Panc1 (cell line): ENCODE data around the gene MINDY4B. TPM values are rescaled to one million over a fixed set of nuclear protein-coding genes. Genes with fewer than 3 reads are reported as not detected.

Experiments
- ATAC-seq: fragments of 200-7000 bp; cut with Tn5 transposase; 2 replicates; pipeline ENCODE4 v1.9.1; 2020; ENCODE audit warnings: mild to moderate bottlenecking, moderate library complexity
- BruUV-seq: library from RNA; stranded (reverse); fragments of 400-500 nt; replicated peaks from 2 replicates; lab custom pipeline; 2021; lab: Mats Ljungman, UMichigan
- CTCF ChIA-PET: fragments of 300-600 bp; sonication (Branson Sonifier 250); formaldehyde crosslinking; loops from one replicate; lab custom pipeline; 2022; ENCODE audit warnings: antibody characterized with exemption; lab: Charles Lee
- POLR2A ChIA-PET: fragments of 300-600 bp; sonication (Branson Sonifier 250); formaldehyde crosslinking; loops from one replicate; lab custom pipeline; 2022; ENCODE audit warnings: antibody characterized with exemption; lab: Charles Lee
- DNase-seq: peaks from one replicate; pipeline ENCODE4 v3.0.0-alpha.2; 2010; ENCODE audit warnings: low read depth, low spot score
- H3K27ac ChIP-seq: 2 replicates; pipeline ENCODE4 v1.5.1; 2011; ENCODE audit warnings: mild to moderate bottlenecking, low read length, inconsistent platforms
- H3K27me3 ChIP-seq: fragments of 200-500 bp; sonication (Bioruptor generic); 2 replicates; pipeline ENCODE4 v1.6.0; 2014; ENCODE audit warnings: low read length, inconsistent platforms; ENCODE audit not compliant: control insufficient read depth, insufficient read depth
- H3K36me3 ChIP-seq: fragments of 200-500 bp; sonication (Bioruptor generic); 2 replicates; pipeline ENCODE4 v1.5.1; 2014; ENCODE audit warnings: inconsistent platforms, mild to moderate bottlenecking, low read length, moderate library complexity; ENCODE audit not compliant: control insufficient read depth, insufficient read depth
- H3K4me1 ChIP-seq: 2 replicates; pipeline ENCODE4 v1.5.1; 2011; ENCODE audit warnings: inconsistent platforms, mild to moderate bottlenecking, low read length, moderate library complexity; ENCODE audit not compliant: control insufficient read depth, insufficient read depth
- H3K4me3 ChIP-seq, 2 experiments: 2 replicates each; pipeline ENCODE4 v1.5.1; 2011 to 2012; ENCODE audit warnings: low read depth in 2 of 2, low read length in 2 of 2, mild to moderate bottlenecking in 2 of 2, inconsistent platforms in 1 of 2, moderate library complexity in 1 of 2
- H3K9me3 ChIP-seq: fragments of 200-500 bp; sonication (Bioruptor generic); 2 replicates; pipeline ENCODE4 v1.5.1; 2014; ENCODE audit warnings: low read depth, mild to moderate bottlenecking, inconsistent platforms, low read length, moderate library complexity; ENCODE audit not compliant: control insufficient read depth, insufficient read depth
- POLR2AphosphoS5 ChIP-seq: IDR thresholded peaks from 2 replicates; pipeline ENCODE4 v1.6.1; 2012; ENCODE audit warnings: mild to moderate bottlenecking, low read depth, low read length, moderate library complexity
- SIN3A ChIP-seq: IDR thresholded peaks from 2 replicates; pipeline ENCODE4 v1.6.1; 2012; ENCODE audit warnings: low read depth, mild to moderate bottlenecking, low read length, moderate library complexity, borderline replicate concordance; ENCODE audit not compliant: insufficient read depth
- TCF7L2 ChIP-seq: IDR thresholded peaks from 2 replicates; pipeline ENCODE4 v1.6.1; 2011; ENCODE audit warnings: mild to moderate bottlenecking, low read depth, low read length, inconsistent platforms
- in situ Hi-C: cut with HindIII; loops from 2 replicates; pipeline ENCODE4 v1.10.0; 2016; ENCODE audit warnings: low sequenced_read_pairs, low pct_unique_long_range_greater_than_20kb
- intact Hi-C: fragments of 100-400 bp; cut with micrococcal nuclease; formaldehyde crosslinking; loops from one replicate; pipeline ENCODE4 v1.10.0; 2022; ENCODE audit not compliant: unreplicated experiment
- total RNA-seq: library from RNA; stranded (reverse); gene quantifications from one replicate; pipeline ENCODE4 v1.2.1, GENCODE V29; 2021; ENCODE audit not compliant: unreplicated experiment
- TF ChIP-seq, protein P1 (sequence below), 2 experiments: IDR thresholded peaks; 2 replicates each; pipeline ENCODE4 v1.6.1; 2011 to 2012; ENCODE audit warnings: low read depth in 2 of 2, control low read depth in 1 of 2, low read length in 1 of 2, mild to moderate bottlenecking in 1 of 2, moderate library complexity in 1 of 2; ENCODE audit not compliant: insufficient read depth in 1 of 2
- TF ChIP-seq, protein P2 (sequence below): fragments of 450-650 bp; IDR thresholded peaks from 2 replicates; pipeline ENCODE4 v1.5.1; 2017; ENCODE audit warnings: mild to moderate bottlenecking

Gene MINDY4B
- total RNA-seq, 1 experiment from 2014 or later, result not detected

DNA sequence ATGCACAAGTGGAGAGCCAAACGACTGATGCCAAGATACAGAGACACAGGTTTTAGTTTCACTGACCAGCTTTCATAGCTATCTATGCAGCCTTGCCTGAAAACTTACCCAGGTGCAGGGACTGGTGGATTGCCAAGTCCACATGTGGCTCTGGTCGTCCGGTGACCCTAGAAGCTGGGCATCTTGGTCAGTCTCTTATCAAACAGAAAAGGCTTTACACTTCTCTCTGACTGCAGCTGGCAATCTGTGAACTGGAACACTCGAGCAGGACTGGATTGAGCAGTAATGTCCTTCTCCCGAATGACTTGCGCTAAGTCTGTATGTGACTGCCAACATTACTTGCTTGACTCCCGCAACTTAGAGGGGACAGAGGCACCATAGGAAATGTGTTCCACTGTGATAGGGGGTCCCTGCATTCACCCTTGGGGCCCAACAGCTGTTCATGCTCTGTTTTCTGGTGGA, 79.3 kb downstream of the MINDY4B start:
- in situ Hi-C loops, result no loop called here
- POLR2A ChIA-PET, result no interaction called here
- CTCF ChIA-PET, result no interaction called here
- DNase-seq (no peak), ATAC-seq (no peak)
- BruUV-seq, result no TSS peak
- Histone ChIP-seq H3K4me1 (no peaks in the 10 kb centered on the region), H3K27ac (no peak overlapping the region), H3K9me3 (no peaks in the 10 kb centered on the region), H3K36me3 (no peaks in the 10 kb centered on the region), H3K4me3 (no peak overlapping the region), H3K27me3 (peaks cover 9% of the 10 kb centered on the region)
- TF ChIP-seq TCF7L2, result no peak
- no peak for TF ChIP-seq SIN3A
- TF ChIP-seq, protein P1, sequence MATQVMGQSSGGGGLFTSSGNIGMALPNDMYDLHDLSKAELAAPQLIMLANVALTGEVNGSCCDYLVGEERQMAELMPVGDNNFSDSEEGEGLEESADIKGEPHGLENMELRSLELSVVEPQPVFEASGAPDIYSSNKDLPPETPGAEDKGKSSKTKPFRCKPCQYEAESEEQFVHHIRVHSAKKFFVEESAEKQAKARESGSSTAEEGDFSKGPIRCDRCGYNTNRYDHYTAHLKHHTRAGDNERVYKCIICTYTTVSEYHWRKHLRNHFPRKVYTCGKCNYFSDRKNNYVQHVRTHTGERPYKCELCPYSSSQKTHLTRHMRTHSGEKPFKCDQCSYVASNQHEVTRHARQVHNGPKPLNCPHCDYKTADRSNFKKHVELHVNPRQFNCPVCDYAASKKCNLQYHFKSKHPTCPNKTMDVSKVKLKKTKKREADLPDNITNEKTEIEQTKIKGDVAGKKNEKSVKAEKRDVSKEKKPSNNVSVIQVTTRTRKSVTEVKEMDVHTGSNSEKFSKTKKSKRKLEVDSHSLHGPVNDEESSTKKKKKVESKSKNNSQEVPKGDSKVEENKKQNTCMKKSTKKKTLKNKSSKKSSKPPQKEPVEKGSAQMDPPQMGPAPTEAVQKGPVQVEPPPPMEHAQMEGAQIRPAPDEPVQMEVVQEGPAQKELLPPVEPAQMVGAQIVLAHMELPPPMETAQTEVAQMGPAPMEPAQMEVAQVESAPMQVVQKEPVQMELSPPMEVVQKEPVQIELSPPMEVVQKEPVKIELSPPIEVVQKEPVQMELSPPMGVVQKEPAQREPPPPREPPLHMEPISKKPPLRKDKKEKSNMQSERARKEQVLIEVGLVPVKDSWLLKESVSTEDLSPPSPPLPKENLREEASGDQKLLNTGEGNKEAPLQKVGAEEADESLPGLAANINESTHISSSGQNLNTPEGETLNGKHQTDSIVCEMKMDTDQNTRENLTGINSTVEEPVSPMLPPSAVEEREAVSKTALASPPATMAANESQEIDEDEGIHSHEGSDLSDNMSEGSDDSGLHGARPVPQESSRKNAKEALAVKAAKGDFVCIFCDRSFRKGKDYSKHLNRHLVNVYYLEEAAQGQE (IDR thresholded peaks at IDR 0.05; ENCODE audit: insufficient read depth in 1 of 2, low read depth in 2 of 2, low read length in 1 of 2), result no peak
- TF ChIP-seq, protein P2, sequence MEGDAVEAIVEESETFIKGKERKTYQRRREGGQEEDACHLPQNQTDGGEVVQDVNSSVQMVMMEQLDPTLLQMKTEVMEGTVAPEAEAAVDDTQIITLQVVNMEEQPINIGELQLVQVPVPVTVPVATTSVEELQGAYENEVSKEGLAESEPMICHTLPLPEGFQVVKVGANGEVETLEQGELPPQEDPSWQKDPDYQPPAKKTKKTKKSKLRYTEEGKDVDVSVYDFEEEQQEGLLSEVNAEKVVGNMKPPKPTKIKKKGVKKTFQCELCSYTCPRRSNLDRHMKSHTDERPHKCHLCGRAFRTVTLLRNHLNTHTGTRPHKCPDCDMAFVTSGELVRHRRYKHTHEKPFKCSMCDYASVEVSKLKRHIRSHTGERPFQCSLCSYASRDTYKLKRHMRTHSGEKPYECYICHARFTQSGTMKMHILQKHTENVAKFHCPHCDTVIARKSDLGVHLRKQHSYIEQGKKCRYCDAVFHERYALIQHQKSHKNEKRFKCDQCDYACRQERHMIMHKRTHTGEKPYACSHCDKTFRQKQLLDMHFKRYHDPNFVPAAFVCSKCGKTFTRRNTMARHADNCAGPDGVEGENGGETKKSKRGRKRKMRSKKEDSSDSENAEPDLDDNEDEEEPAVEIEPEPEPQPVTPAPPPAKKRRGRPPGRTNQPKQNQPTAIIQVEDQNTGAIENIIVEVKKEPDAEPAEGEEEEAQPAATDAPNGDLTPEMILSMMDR, result no peak
- no peak for TF ChIP-seq POLR2AphosphoS5
- intact Hi-C loops, result no loop called here

DNA sequence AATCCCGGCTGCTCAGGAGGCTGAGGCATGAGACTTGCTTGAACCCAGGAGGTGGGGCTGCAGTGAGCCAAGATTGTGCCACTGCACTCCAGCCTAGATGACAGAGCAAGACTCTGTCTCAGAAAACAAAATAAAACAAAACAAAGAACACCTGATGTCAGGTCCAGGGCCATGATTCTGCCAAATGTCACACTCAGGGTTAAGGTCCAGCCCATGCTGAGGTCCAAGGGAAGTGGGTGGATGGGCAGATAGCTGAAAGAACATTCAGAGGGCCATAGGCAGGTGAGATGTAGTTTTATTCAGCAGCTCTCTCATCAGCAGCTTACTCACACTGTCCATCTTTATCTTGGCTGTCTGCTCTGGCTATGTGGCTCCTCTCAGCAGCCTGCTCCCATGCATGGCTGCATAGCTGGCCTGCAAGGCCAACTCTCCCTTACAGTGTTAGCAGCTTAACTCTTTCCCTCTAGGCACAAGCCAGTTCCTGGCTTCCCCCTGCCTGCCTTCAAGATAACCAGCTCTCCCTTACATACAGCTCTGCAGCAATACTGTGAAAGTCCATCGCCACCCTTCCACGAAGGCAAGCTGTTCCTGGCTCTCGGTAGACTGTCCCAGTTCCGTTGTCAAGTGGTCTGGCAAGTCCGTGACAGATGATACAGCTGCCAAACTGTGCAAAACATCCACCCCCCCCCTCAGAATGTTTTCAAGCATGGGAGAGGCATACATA, 79.9 kb downstream of the MINDY4B start:
- H3K4me3 ChIP-seq, result no peak overlapping the region
- no peak for DNase-seq
- ATAC-seq, result peak; percentile 34
- CTCF ChIA-PET, result no interaction called here
- no peak overlapping the region for H3K27ac ChIP-seq
- POLR2A ChIA-PET, result no interaction called here
- no TSS peak for BruUV-seq
- TF ChIP-seq SIN3A (no peak), POLR2AphosphoS5 (no peak), TCF7L2 (no peak)
- TF ChIP-seq, protein P2, result no peak
- TF ChIP-seq, protein P1 (IDR thresholded peaks at IDR 0.05; ENCODE audit: insufficient read depth in 1 of 2, low read depth in 2 of 2, low read length in 1 of 2), result no peak
- peaks cover 7% of the 10 kb centered on the region for H3K27me3 ChIP-seq
- no peaks in the 10 kb centered on the region for H3K4me1 ChIP-seq
- H3K36me3 ChIP-seq, result no peaks in the 10 kb centered on the region
- no peaks in the 10 kb centered on the region for H3K9me3 ChIP-seq
- intact Hi-C loops, result no loop called here
- in situ Hi-C loops, result no loop called here
